Spleen (tissue), 11 donors: ENCODE results near the gene GNG7. TPM values are rescaled to one million over a fixed set of nuclear protein-coding genes. Genes with fewer than 3 reads are reported as not detected.

Experiments used
- DNase-seq: peaks from one replicate; pipeline ENCODE4 v3.0.0-alpha.2; 2020
- H3K27ac ChIP-seq, 8 donors: fragments of 200-600 bp; sonication (generic) in 7 of 8; 1 replicate in 4 of 8; 2 replicates in 4 of 8; pipeline versions ENCODE4 v1.5.0 to v1.8.0; 2016 to 2021; ENCODE audit warnings: inconsistent platforms in 4 of 8, mild to moderate bottlenecking in 4 of 8, moderate library complexity in 1 of 8
- H3K27me3 ChIP-seq, 7 donors: fragments of 200-600 bp; sonication (generic) in 6 of 7; replicated peaks in 1 of 7; 1 replicate in 4 of 7; 2 replicates in 3 of 7; pipeline versions ENCODE4 v1.5.0 to v1.8.0; 2016 to 2021; ENCODE audit warnings: inconsistent platforms in 3 of 7, mild to moderate bottlenecking in 1 of 7
- H3K36me3 ChIP-seq, 6 donors: fragments of 200-600 bp; sonication (generic) in 5 of 6; 1 replicate in 4 of 6; 2 replicates in 2 of 6; pipeline versions ENCODE4 v1.5.0 to v1.8.0; 2016 to 2021; ENCODE audit warnings: inconsistent platforms in 2 of 6
- H3K4me1 ChIP-seq, 6 donors: fragments of 200-600 bp; sonication (generic) in 5 of 6; 1 replicate in 3 of 6; 2 replicates in 3 of 6; pipeline versions ENCODE4 v1.5.0 to v1.8.0; 2016 to 2021; ENCODE audit warnings: inconsistent platforms in 3 of 6
- H3K4me3 ChIP-seq, 8 donors: fragments of 200-600 bp; sonication (generic) in 7 of 8; 1 replicate in 4 of 8; 2 replicates in 4 of 8; pipeline versions ENCODE4 v1.5.0 to v1.8.0; 2016 to 2021; ENCODE audit warnings: inconsistent platforms in 4 of 8, mild to moderate bottlenecking in 4 of 8, moderate library complexity in 2 of 8
- H3K9me3 ChIP-seq, 8 donors: fragments of 200-600 bp; sonication (generic) in 7 of 8; 1 replicate in 4 of 8; 2 replicates in 4 of 8; pipeline versions ENCODE4 v1.5.0 to v1.8.0; 2016 to 2021; ENCODE audit warnings: inconsistent platforms in 4 of 8
- CTCF ChIP-seq, 11 experiments: fragments of 200-600 bp in 7 of 11; fragments of 450-650 bp in 4 of 11; sonication (generic) in 4 of 11; IDR thresholded peaks in 8 of 11; conservative IDR thresholded peaks in 3 of 11; 1 replicate in 7 of 11; 2 replicates in 4 of 11; pipeline versions ENCODE4 v1.4.0 to v1.8.0; 2016 to 2021; ENCODE audit warnings: antibody characterized with exemption in 11 of 11, inconsistent platforms in 4 of 11, mild to moderate bottlenecking in 1 of 11
- POLR2A ChIP-seq, 3 donors: fragments of 450-650 bp; IDR thresholded peaks; one replicate each; pipeline ENCODE4 v1.5.1; 2017; ENCODE audit warnings: antibody characterized with exemption in 3 of 3, mild to moderate bottlenecking in 1 of 3
- POLR2AphosphoS5 ChIP-seq, 3 donors: sonication (generic); formaldehyde crosslinking; IDR thresholded peaks; one replicate each; pipeline ENCODE4 v1.5.1; 2017; ENCODE audit warnings: antibody characterized with exemption in 3 of 3
- WGBS, 5 donors: extraction: QIAGEN DNeasy Blood & Tissue Kit in 3 of 5; methylation state at CpG; one replicate each; pipeline versions ENCODE4 v1.1.5 to v1.1.7; 2013 to 2018; 5-methylcytosine and 5-hydroxymethylcytosine counted together
- intact Hi-C: fragments of 100-400 bp; cut with DNase I; formaldehyde crosslinking; loops from one replicate; pipeline ENCODE4 v1.15.0; 2023; ENCODE audit warnings: low total_unique reads
- polyA plus RNA-seq, 3 donors: library from polyadenylated mRNA; stranded (reverse); fragments of 200-250 nt; gene quantifications; one replicate each; pipeline ENCODE4 v1.2.1, GENCODE V29; 2013
- total RNA-seq, 7 donors: library from RNA; depleted of rRNA in 3 of 7; stranded (reverse); fragments of >200 nt in 3 of 7; fragmentation: NEBNext Ultra II Directional in 4 of 7; extraction: Animal tissue kit (Norgen Biotek cat#: 25700) in 4 of 7; gene quantifications; one replicate each; pipeline versions ENCODE4 v1.1.0 to v1.2.1, GENCODE V29; 2016 to 2021
- donor health status: healthy with polysubstance abuse.
- donor health status: DM: no; HTN: no; CAD: no; lungs with moderate emphysema.
- donor health status: DM: no; HTN: no; CAD: no.
- donor health status: Bipolar disorder and iron deficiency.
- donor health status: healthy.
- donor health status: DM: no; HTN: no; CAD: no.
- donor health status: DM: yes; HTN: yes; CAD: no.

Gene GNG7
- total and polyA plus RNA-seq, 10 donors: 17.2 to 34.6 (median 18.9) TPM

- peaks cover 0 to 18% (median 5%) of the 10 kb centered on the region in 8 donors for H3K9me3 ChIP-seq
- H3K27ac ChIP-seq: peak overlapping the region in 1 of 8 donors; percentile 11
- intact Hi-C loops: no loop called here
- no peak overlapping the region for H3K4me3 ChIP-seq
- peaks cover 0 to 55% (median 10%) of the 10 kb centered on the region in 6 donors for H3K4me1 ChIP-seq
- H3K36me3 ChIP-seq: peaks cover 0 to 11% (median 0%) of the 10 kb centered on the region in 6 donors
- no peak for TF ChIP-seq CTCF (IDR thresholded peaks at IDR 0.05 in 8 of 11, conservative IDR thresholded peaks at IDR 0.05 in 3 of 11)
- no peak for TF ChIP-seq POLR2AphosphoS5 (IDR thresholded peaks at IDR 0.05)
- no peak for TF ChIP-seq POLR2A (IDR thresholded peaks at IDR 0.05)
- H3K27me3 ChIP-seq: no peaks in the 10 kb centered on the region
- no peak for DNase-seq
- 88 to 94% (median 91%) methylated on average over 9 of the region's 9 CpGs for WGBS, 5 donors
Observed at GRCh38 chr19:2666344-2666994, 36.0 kb downstream of the GNG7 start.

- Histone ChIP-seq H3K27ac (peak overlapping the region in 6 of 8 donors; percentile 46 to 87 (median 69)), H3K4me1 (peaks cover 0 to 41% (median 10%) of the 10 kb centered on the region in 6 donors), H3K9me3 (peaks cover 0 to 21% (median 6%) of the 10 kb centered on the region in 8 donors), H3K36me3 (peaks cover 0 to 11% (median 0%) of the 10 kb centered on the region in 6 donors), H3K27me3 (no peaks in the 10 kb centered on the region), H3K4me3 (no peak overlapping the region)
- intact Hi-C loops: no loop called here
- no peak for DNase-seq
- TF ChIP-seq POLR2A (IDR thresholded peaks at IDR 0.05): no peak
- TF ChIP-seq POLR2AphosphoS5 (IDR thresholded peaks at IDR 0.05): no peak
- TF ChIP-seq CTCF (IDR thresholded peaks at IDR 0.05 in 8 of 11, conservative IDR thresholded peaks at IDR 0.05 in 3 of 11): no peak
- WGBS, 5 donors: 90 to 96% (median 94%) methylated on average over 11 of the region's 11 CpGs
Observed at GRCh38 chr19:2665103-2665502, 37.4 kb downstream of the GNG7 start.

- intact Hi-C loops: no loop called here
- H3K36me3 ChIP-seq: peaks cover 0 to 15% (median 0%) of the 10 kb centered on the region in 6 donors
- peaks cover 0 to 35% (median 10%) of the 10 kb centered on the region in 6 donors for H3K4me1 ChIP-seq
- WGBS, 5 donors: 40 to 61% (median 44%) methylated on average over 17 to 18 of the region's 18 CpGs
- no peak overlapping the region for H3K4me3 ChIP-seq
- peak; percentile 89 for DNase-seq
- H3K27me3 ChIP-seq: no peaks in the 10 kb centered on the region
- TF ChIP-seq POLR2A (IDR thresholded peaks at IDR 0.05) (no peak), POLR2AphosphoS5 (IDR thresholded peaks at IDR 0.05) (peak; percentile 68 to 83 (median 74)), CTCF (IDR thresholded peaks at IDR 0.05 in 8 of 11, conservative IDR thresholded peaks at IDR 0.05 in 3 of 11) (peak in 8 of 11 experiments; percentile 16 to 54 (median 30))
- peak overlapping the region in 6 of 8 donors; percentile 46 to 87 (median 69) for H3K27ac ChIP-seq
- H3K9me3 ChIP-seq: peaks cover 0 to 21% (median 6%) of the 10 kb centered on the region in 8 donors
Observed at GRCh38 chr19:2663920-2664571, 38.4 kb downstream of the GNG7 start.

GRCh38 chr19:2661615-2662014 lies 40.9 kb downstream of the GNG7 start:
- Histone ChIP-seq H3K4me3 (no peak overlapping the region), H3K9me3 (peaks cover 0 to 21% (median 6%) of the 10 kb centered on the region in 8 donors), H3K27ac (no peak overlapping the region), H3K27me3 (no peaks in the 10 kb centered on the region), H3K36me3 (peaks cover 0 to 12% (median 0%) of the 10 kb centered on the region in 6 donors), H3K4me1 (peaks cover 0 to 35% (median 10%) of the 10 kb centered on the region in 6 donors)
- no peak for TF ChIP-seq POLR2AphosphoS5 (IDR thresholded peaks at IDR 0.05)
- TF ChIP-seq CTCF (IDR thresholded peaks at IDR 0.05 in 8 of 11, conservative IDR thresholded peaks at IDR 0.05 in 3 of 11): peak in 1 of 11 experiments; percentile 34
- no peak for DNase-seq
- intact Hi-C loops: no loop called here
- WGBS, 5 donors: 71 to 90% (median 81%) methylated on average over 4 of the region's 4 CpGs
